NT2/D1 (cell line): ENCODE results near the gene DOLPP1.

ENCODE experiments used
- SUZ12 ChIP-seq: IDR thresholded peaks from 2 replicates; pipeline ENCODE4 v1.6.1; 2011; ENCODE audit not compliant: insufficient read length, insufficient read depth; ENCODE audit errors: extremely low read depth
- YY1 ChIP-seq: IDR thresholded peaks from 2 replicates; pipeline ENCODE4 v1.6.1; 2011; ENCODE audit not compliant: insufficient read length, insufficient read depth

DNA sequence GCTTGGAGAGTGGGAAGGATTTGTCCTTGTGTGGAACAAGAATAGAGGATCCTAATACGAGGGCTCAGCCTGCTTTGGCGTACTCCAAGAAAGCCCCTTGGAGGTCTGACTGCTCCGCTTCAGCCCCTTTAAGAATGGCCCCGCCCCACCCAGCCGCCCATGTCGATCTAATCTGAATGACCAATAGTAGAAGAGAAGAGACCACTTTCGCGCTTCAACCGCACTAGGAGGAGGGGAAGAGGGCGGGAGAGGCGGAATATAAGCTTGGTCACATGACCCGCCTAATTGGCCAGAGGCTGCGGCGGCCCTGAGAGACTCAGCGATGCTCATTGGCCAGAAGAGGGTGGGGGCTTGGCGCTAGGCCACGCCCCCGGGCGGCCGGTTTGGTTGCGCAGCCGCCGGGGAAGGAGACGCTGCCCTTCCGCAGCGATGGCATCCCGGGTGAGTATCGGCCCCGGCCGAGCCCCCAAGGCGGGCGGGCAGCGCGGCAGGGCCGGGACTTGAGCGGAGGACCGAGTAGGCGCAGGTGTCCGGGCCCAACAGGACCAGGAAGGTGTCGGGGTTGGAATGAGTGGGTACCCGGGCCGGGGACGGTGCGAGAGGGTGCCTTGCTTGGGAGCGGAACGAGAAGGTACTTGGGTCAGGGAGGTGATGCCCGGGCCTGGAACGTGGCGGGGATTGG, 44.5 kb upstream of the DOLPP1 start, which contains the start of gene MIGA2:
- TF ChIP-seq YY1 = no peak
- TF ChIP-seq SUZ12 = no peak
